Astrocyte of the spinal cord (primary cell): ENCODE measurements around the gene SYS1.

ENCODE experiments used
- DNase-seq: peaks from one replicate; pipeline ENCODE4 v3.0.0; 2011; ENCODE audit warnings: low read depth, low spot score
- H3K4me3 ChIP-seq: 2 replicates; pipeline ENCODE4 v1.5.1; 2011; ENCODE audit warnings: low read depth, mild to moderate bottlenecking, low read length, moderate library complexity
- CTCF ChIP-seq: IDR thresholded peaks from 2 replicates; pipeline ENCODE4 v1.5.1; 2012; ENCODE audit warnings: low read depth, mild to moderate bottlenecking, low read length, inconsistent platforms
- in situ Hi-C: cut with HindIII; loops from 2 replicates; pipeline ENCODE4 v1.10.0; 2017; ENCODE audit warnings: low sequenced_read_pairs

Gene SYS1

DNA sequence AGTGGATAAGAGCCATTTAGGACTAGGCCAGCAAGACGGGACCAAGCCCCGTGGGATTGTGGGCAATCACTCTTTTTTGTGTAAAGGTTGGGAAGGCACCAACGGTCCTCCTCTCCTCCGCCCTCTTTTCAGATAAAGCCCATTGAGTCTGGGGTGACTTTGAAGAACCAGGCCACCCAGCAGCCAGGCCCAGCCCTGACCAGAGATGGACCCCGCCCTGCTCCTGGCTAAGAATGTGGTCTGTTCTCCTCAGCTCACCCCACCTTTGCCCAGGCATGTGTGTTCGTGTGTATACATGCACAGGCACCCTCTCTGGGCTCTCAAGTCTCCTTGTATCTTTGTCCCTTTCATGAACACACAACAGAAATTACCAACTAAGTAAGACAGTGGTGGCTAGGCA, 23.9 kb upstream of the SYS1 start:
- H3K4me3 ChIP-seq, result no peak overlapping the region
- no peak for DNase-seq
- in situ Hi-C loops, result no loop called here
- no peak for TF ChIP-seq CTCF

GRCh38 chr20:45339799-45340198, 23.2 kb upstream of the SYS1 start:
- H3K4me3 ChIP-seq, result no peak overlapping the region
- in situ Hi-C loops, result no loop called here
- TF ChIP-seq CTCF, result no peak
- no peak for DNase-seq

DNA sequence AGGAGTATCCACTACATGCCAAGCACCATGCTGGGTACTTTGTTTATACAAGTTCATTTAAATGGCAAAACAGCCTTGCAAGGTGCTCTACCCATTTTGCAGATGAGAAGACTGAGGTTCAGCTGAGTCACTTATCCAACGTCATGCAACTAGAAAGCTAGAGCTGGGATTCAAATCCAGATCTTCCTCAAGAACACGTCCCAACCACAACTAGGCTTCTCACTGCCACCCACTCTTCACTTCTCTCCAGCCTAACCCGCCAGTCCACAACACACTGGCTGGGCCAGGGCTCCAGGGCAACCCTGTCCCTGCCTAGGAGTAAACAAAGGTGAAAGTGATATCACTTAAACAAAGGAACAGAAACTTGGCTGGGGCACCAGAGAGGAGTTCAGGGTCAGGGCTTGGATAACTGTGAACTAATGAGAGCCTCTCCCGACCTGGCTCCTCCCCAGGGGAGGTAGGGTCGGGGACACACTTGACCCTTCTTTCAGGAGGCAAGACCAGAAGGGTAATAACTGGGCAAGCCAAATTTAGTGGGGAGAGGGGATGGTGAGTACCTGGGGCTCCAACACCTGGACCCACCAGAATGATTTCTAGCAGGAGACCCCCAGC, 22.6 kb upstream of the SYS1 start:
- no peak for TF ChIP-seq CTCF
- no peak overlapping the region for H3K4me3 ChIP-seq
- DNase-seq, result no peak
- in situ Hi-C loops, result no loop called here

DNA sequence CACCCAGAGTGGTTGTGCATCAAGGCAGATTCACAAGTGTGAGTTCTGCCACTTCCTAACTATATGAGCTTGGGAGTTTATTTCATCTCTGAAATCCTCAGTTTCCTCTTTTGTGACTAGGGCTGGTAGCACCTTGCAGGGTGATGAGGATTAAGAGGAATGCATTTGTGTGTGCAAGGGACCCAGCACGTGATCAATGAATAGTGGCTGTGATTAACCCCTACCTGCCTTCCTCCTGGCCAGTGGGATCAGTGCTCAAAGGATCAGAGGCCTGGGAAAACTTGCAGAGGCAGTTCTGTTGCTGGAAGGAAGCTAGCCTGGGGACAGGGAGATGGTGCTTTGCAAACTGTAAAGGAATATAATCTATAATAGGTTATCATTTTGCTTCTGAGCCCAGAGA, 22.0 kb upstream of the SYS1 start:
- H3K4me3 ChIP-seq, result no peak overlapping the region
- no peak for DNase-seq
- TF ChIP-seq CTCF, result no peak
- in situ Hi-C loops, result no loop called here

- DNase-seq, result no peak
- no peak for TF ChIP-seq CTCF
- in situ Hi-C loops, result no loop called here
- H3K4me3 ChIP-seq, result no peak overlapping the region
These were observed 21.4 kb upstream of the SYS1 start for GRCh38 chr20:45341579-45341938.

GRCh38 chr20:45341939-45342854, 20.8 kb upstream of the SYS1 start:
- in situ Hi-C loops, result no loop called here
- peak; percentile 47 for DNase-seq
- no peak for TF ChIP-seq CTCF
- peak overlapping the region; percentile 12 for H3K4me3 ChIP-seq
